Measurements from ENCODE around the gene TEKT2.

TEKT2 gene

DNA sequence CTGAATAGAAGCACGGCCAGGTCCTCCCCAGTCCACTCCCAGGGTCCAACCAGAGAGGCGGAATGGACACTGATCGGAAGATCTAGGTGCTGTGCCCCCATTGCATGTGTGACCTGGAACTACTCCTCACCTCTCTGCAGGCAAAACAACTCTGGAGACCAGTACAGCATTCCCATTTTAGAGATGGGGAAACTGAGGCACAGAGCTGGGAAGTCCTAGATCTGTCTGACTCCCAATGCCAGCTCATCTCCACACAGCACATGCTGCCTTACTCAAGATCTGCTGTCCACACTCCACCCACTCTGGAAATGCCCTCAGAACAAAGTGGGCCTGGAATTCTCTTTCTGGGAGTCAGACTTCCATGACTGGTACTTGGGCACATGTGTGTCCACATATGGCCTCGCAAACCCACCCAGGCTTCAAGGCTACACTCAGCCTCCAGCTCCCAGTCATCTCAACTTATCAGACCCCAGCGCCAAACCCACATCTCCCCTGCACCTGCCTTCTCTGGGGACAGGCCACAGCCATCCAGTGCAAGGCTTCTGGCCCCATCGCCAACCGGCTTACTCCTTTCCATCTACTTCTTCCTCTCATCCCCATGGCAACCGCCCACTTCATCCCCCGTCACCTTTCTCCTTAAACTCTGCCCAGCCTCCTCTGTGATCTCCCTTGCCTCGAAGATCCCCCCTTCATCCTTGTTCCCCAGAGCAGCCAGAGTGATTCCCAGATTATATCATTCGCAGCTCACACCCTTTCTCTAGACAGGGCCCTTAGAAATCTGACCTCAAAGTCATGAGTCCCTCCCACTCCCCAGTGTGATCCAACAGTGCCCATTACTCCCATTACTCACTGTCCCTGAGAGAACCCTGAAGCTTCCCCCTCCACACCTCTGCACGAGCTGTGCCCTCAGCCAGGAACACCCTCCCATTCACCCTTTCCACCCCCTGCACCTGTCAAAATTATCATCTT lies 38.5 kb downstream of the TEKT2 start:
- in situ Hi-C loops (cut with HindIII; ENCODE audit: low pct_ligation_motif_present, low pct_unique_long_range_greater_than_20kb, low sequenced_read_pairs) = no loop called here
- DNase-seq = no peak

- no peak for DNase-seq
- in situ Hi-C loops (cut with HindIII; ENCODE audit: low pct_ligation_motif_present, low pct_unique_long_range_greater_than_20kb, low sequenced_read_pairs) = no loop called here
Observed at GRCh38 chr1:36123356-36123755, 39.5 kb downstream of the TEKT2 start.

DNA sequence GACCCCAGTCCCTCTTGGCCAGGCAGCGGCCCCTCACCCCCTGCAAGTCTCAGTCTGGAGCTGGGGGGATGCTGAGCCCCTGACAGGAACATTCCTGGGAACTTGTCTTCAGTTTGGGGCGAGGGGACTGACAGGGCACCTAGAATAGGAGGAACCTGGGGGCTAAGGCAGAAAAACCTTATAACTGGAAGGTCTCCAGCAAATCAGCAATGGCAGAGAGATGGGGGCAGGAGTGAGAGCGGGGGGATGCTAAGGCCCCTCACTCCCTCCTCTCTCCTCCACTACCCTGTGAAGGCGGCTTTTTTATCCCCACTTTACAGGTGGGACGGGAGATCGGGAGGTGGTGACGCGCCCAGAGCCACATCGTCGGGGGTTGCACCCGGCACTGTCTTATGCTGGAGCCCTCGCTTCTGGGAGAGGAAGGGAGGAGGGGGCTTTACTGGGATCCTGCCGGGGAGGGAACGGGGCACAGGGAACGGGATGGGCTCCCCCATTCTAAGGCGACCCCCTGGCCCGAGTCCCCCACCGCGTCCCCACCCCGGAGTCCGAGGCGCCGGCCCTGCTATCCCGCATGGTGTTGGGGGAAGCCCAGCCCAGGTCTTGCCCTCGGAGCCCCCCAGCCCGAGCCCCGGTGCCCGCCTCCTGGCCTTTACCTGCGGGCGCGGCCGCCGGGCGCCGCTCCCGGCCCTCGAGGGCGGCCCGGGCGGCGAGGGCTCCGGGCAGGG lies 40.7 kb downstream of the TEKT2 start:
- in situ Hi-C loops (cut with HindIII; ENCODE audit: low pct_ligation_motif_present, low pct_unique_long_range_greater_than_20kb, low sequenced_read_pairs) = loop anchor here (25.0 kb wide), 1 partner anchor 163 kb away; no protein-coding TSS in a partner anchor
- DNase-seq = no peak

GRCh38 chr1:36125129-36125991 lies 41.5 kb downstream of the TEKT2 start, which contains the start of gene COL8A2:
Gene COL8A2, minus strand, starts transcription at chr1:36125222. Its CDS starts 24,980 bp downstream, at chr1:36100242.
- in situ Hi-C loops (cut with HindIII; ENCODE audit: low pct_ligation_motif_present, low pct_unique_long_range_greater_than_20kb, low sequenced_read_pairs) = loop anchor here (25.0 kb wide), 1 partner anchor 162 kb away; no protein-coding TSS in a partner anchor
- DNase-seq = no peak

DNA sequence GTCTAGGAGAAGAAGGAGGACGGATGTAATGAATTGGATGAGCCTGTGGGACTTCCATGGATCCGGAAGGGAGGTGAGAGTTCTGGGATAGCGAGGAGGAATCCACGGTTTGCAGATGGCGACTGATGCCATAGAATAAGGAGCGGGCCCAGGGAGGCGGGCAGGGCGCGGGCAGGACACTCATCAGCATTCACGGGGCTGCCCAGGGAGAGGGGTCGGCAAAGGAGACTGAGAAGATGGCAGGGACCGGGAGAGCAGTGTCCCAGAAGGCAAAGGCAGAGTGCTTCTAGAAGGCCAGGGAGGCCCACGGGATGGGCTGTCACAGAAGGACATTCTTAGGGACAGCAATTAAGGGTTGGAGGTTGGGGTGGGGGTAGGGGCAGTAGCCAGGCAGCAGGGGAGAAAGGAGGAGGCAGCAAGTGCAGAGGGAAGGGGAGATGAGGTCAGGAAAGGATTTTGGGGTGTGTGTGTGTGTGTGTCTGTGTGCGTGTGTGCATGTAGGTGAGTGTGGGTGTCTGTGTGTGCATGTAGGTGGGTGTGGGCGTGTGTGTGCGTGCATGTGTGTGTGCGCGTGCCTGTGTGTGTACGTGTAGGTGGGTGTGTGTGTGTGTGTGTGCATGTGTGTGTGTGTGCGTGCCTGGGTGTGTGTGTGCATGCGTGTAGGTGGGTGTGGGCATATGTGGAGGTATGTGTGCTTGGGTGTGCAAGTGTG lies 42.3 kb downstream of the TEKT2 start:
- DNase-seq = no peak
- in situ Hi-C loops (cut with HindIII; ENCODE audit: low pct_ligation_motif_present, low pct_unique_long_range_greater_than_20kb, low sequenced_read_pairs) = loop anchor here (25.0 kb wide), 1 partner anchor 161 kb away; no protein-coding TSS in a partner anchor

GRCh38 chr1:36126797-36127500 lies 43.1 kb downstream of the TEKT2 start:
- DNase-seq = no peak
- in situ Hi-C loops (cut with HindIII; ENCODE audit: low pct_ligation_motif_present, low pct_unique_long_range_greater_than_20kb, low sequenced_read_pairs) = loop anchor here (25.0 kb wide), 1 partner anchor 160 kb away; no protein-coding TSS in a partner anchor

- DNase-seq = no peak
- in situ Hi-C loops (cut with HindIII; ENCODE audit: low pct_ligation_motif_present, low pct_unique_long_range_greater_than_20kb, low sequenced_read_pairs) = loop anchor here (25.0 kb wide), 1 partner anchor 159 kb away; no protein-coding TSS in a partner anchor
Observed at GRCh38 chr1:36128126-36128904, 44.4 kb downstream of the TEKT2 start.

- in situ Hi-C loops (cut with HindIII; ENCODE audit: low pct_ligation_motif_present, low pct_unique_long_range_greater_than_20kb, low sequenced_read_pairs) = loop anchor here (25.0 kb wide), 1 partner anchor 158 kb away; no protein-coding TSS in a partner anchor
Observed at GRCh38 chr1:36128905-36129206, 45.0 kb downstream of the TEKT2 start.

GRCh38 chr1:36132029-36132428 lies 48.1 kb downstream of the TEKT2 start:
- in situ Hi-C loops (cut with HindIII; ENCODE audit: low pct_ligation_motif_present, low pct_unique_long_range_greater_than_20kb, low sequenced_read_pairs) = loop anchor here (25.0 kb wide), 1 partner anchor 155 kb away; no protein-coding TSS in a partner anchor

More at GRCh38 chr1:36128905-36129206, 45.0 kb downstream of the TEKT2 start:
- DNase-seq = no peak

GRCh38 chr1:36133484-36133883 lies 49.6 kb downstream of the TEKT2 start:
- in situ Hi-C loops (cut with HindIII; ENCODE audit: low pct_ligation_motif_present, low pct_unique_long_range_greater_than_20kb, low sequenced_read_pairs) = loop anchor here (25.0 kb wide), 1 partner anchor 154 kb away; no protein-coding TSS in a partner anchor

More at GRCh38 chr1:36132029-36132428, 48.1 kb downstream of the TEKT2 start:
- DNase-seq = no peak

GRCh38 chr1:36134031-36134430 lies 50.1 kb downstream of the TEKT2 start:
- no peak for DNase-seq
- in situ Hi-C loops (cut with HindIII; ENCODE audit: low pct_ligation_motif_present, low pct_unique_long_range_greater_than_20kb, low sequenced_read_pairs) = loop anchor here (25.0 kb wide), 1 partner anchor 153 kb away; no protein-coding TSS in a partner anchor

More at GRCh38 chr1:36133484-36133883, 49.6 kb downstream of the TEKT2 start:
- DNase-seq = peak; percentile 92

DNA sequence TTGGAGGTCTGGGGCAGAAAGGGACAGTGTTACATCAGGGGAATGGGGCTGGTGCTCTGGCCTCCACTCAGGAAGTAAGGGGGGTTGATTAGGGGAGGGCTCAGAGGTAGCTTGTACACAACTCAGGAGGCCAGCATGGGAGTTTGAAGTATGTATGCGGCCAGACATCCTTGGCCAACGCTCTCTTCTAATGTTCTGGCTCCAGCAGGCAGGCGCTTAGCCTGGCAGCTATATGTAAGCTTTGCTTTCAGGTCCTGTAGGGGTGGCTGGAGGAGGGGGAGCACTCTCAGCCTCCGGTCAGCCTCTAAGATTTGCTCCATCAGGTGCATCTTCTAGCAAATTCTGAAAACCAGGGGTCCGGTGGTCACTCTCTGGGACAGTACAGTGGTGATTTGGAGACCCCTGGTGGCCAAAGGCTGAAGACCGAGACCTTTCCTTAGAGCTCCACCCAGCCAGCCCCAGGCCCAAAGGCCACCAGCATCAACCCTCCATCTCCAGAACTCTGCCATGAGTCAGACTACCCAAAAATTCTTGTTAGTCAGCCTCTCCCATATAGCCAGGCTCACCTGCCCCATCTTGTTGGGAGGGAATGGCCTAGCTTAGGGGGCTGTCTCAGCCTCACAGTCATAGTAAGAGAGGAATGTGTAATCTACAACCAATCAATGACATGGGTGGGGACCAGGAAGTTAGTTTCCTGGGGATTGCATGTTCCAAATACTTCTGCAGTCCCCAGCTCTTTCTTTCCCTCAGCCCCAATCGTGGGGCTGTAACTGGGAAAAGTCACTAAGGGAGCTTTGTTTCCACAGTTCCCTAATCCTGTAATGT lies 50.8 kb downstream of the TEKT2 start:
- peak; percentile 53 for DNase-seq
- in situ Hi-C loops (cut with HindIII; ENCODE audit: low pct_ligation_motif_present, low pct_unique_long_range_greater_than_20kb, low sequenced_read_pairs) = loop anchor here (25.0 kb wide), 1 partner anchor 153 kb away; no protein-coding TSS in a partner anchor

DNA sequence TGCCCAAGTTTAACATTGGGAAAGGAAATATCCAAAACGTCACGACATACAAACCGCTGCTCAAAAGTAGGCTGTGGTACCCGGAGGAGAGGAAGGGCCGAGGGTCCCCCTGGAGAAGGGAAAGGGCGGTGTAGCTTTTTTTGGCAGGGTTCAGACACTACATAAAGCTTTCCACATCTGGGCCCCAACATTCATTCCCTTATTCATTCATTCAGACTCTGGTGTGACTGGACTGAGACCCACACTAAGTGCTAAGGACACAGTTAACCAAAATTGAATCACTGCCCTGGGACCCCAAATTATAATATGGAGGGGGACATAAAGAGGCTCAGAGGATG lies 51.4 kb downstream of the TEKT2 start:
- in situ Hi-C loops (cut with HindIII; ENCODE audit: low pct_ligation_motif_present, low pct_unique_long_range_greater_than_20kb, low sequenced_read_pairs) = loop anchor here (25.0 kb wide), 1 partner anchor 152 kb away; no protein-coding TSS in a partner anchor
- DNase-seq = no peak

DNA sequence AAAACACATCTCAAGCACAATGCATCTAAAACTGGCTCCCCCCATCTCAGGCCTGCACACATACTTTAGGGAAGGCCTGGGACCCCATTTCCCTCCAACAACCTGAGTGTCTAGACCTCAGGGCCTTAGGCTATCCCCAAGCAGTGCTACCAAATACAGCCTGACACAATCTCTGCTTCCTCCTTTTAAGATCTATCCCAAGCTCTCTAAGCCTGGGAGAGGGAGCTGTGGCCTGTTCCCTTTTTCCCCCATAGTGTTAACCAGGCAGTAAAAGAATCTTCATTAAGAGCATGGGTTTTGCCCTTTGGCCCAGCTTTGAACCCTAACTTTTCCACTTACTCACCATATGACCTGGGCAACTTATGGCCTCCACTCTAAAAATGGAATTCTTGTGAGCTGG lies 51.9 kb downstream of the TEKT2 start:
- in situ Hi-C loops (cut with HindIII; ENCODE audit: low pct_ligation_motif_present, low pct_unique_long_range_greater_than_20kb, low sequenced_read_pairs) = loop anchor here (25.0 kb wide), 1 partner anchor 152 kb away; no protein-coding TSS in a partner anchor
- no peak for DNase-seq

DNA sequence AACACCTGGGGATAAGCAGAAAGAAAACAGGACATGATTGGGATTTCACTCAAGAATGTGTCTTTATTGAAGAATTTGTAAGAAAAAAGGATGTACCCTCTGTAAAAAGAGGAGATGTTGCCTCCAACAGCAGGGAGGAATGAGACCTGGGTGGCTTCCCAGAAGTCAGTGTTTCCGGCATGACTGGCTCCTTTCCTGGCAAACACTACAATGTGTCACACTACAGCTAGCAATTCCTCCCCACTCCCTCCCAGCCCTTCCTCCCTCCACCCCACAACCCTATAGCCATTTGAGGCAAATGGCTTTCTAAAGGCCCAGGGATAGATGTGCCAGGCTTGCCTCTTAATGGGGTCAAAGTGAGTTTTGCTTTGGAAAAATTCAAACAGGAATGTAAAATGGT lies 52.6 kb downstream of the TEKT2 start:
- DNase-seq = no peak
- in situ Hi-C loops (cut with HindIII; ENCODE audit: low pct_ligation_motif_present, low pct_unique_long_range_greater_than_20kb, low sequenced_read_pairs) = loop anchor here (25.0 kb wide), 1 partner anchor 151 kb away; no protein-coding TSS in a partner anchor
